Right hindlimb (tissue), 1 donor: ENCODE measurements around the gene FAM72C.
"Not testable (repeated sequence)": the region's sequence is repeated elsewhere in the genome, so short reads cannot be mapped to it uniquely, and the experiment has no call there.

Experiments
- DNase-seq: peaks from one replicate; pipeline ENCODE4 v3.0.0-alpha.2; 2018

FAM72C gene

DNA sequence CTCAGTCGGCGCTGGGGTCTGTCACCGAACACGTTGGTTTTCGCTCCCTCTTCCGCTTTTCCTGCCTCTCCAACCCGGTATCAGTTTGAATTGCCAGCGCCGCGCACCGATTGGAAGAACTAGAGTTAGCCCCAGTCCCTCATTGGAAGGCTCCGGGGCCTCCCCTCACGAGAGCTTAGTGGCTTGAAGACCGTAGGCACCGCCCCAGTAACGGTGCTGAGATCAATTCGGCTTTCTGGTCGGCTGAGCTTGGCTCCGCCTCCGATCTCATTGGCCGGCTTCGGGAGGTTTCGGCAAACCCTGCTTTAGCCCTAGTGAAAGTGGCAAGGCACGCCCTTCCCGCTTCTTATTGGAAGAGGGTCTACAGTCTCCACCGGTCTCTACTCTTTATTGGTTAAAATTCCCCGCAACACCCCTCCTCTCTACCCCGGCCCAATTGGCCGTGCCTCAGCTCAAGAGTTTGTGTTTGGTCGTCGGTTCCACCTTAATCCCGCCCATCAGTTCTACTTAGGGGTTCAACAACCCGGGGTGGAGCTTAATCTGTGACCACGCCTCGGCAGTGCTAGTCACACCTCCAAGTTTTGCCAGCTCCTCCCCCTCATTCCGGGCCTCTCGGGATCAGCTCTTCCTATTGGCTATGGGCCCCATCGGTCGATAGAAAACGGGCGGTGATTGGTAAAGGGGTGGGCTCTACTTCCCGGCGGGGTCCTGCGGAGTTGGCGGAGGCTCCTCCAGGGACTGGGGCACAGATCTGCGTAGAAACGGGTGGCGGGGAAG is at the start of gene FAM72C:
Gene FAM72C (minus strand): TSS at position 63 of the 777 bp plus-strand sequence. CDS start 845 bp downstream, outside the sequence.
- DNase-seq: not testable (repeated sequence)

DNA sequence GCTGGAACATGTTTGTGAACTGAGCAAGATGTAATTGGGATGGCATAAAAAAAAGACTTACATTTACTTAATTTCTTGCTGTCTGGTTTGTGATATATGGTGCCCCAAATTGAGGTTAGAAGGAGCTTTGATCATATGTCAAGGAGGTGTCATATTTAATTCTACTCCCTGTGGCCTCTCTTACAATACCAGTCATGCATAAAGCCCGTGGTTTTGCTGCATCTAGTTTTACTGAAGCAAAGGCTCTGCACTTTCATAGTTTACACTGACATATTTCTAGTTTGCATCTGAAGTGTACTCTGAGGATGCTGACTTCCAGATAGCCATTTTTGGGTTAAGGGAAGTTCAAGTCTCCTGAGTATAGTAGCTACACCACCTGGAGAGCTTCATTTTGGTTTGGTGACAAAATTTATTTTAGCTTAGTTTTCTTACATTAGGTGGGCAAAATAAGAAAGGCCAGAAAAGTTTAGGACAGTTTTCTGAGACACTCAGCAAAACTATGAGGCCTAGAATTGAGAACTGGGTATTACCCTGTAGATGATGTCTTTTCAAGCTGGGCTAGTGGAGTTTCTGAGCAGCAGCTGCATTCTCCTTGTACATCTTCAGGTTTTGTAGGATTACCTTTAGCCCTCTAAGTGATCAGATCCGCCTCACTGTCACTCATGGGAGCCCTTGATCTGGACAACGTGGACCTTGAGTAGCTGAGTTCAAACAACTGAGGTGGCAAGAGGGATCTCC is 48.4 kb upstream of the FAM72C start:
- DNase-seq: not testable (repeated sequence)

DNA sequence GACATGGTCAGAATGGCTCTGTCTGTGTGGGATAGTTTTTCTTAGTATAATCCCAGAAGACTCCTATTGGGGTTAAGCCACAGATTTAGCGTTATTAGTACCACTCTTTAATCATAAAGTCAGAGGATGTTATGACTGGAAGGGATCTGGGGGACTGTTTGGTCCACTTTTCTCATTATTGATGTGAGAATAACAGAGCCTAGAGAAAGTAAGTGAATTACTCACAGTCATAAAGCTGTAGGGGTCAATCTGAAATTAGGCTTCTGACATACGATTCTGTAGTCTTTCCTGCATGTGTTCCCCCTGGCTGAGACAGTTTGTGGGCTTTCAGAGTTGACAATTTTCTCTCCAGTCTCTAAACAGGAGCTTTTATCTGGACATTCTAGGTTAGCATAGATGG is 47.3 kb upstream of the FAM72C start:
- not testable (repeated sequence) for DNase-seq

DNA sequence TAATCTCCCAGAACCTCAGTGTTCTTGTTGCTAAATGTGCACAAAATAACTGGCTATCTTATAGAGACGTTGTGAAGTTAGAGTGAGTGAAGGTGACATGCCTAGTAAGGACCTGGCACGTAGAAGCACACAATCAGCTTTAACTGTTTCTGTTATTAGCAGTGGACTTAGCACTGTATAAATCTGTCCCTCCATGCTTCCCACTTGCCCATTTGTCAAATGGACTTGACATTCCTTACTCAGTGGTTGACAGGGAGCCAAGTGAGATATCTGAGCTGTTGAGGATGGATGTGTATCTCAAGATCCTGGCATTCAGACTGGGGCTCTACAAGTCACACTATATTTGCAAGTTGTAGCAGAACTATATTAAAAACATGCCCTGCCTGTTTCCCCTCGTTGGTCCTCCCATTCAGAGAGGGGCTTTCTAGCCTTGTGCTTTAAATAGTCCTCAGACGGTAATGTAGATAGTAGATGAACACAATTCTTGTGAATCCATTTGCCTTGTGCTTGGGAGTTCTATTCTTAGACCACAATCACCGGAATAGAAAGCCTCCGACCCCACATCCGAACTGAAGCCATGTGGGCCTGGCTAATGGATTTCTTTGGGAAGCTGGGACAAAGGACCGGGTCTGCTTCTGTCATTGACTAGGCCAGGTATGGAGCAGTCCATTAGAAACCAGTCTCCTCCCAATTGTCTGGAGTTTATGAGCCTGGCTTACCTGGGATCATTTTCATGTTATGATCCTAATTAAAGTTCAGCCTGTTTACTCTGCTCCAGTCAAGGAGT is 43.6 kb upstream of the FAM72C start:
- DNase-seq: peak; percentile 5

DNA sequence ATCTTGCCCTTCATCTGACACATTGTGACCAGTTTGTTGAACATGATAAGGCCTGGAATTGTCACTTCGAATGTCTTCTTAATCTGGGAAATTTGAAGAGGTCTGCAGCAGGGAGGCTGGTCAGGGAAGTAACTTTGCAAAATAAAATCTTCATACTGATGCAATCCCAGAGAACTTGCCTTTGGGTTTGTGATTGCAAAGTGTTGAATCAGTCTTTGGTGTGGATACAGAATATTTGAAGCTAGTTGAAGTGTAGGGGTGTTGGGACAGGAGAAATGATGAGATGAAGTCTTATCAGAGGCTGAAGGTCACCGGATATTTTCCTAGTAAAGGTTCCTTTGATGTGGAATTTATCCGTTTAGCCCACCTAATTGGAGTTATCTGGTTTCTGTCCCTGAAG is 42.7 kb upstream of the FAM72C start:
- not testable (repeated sequence) for DNase-seq

DNA sequence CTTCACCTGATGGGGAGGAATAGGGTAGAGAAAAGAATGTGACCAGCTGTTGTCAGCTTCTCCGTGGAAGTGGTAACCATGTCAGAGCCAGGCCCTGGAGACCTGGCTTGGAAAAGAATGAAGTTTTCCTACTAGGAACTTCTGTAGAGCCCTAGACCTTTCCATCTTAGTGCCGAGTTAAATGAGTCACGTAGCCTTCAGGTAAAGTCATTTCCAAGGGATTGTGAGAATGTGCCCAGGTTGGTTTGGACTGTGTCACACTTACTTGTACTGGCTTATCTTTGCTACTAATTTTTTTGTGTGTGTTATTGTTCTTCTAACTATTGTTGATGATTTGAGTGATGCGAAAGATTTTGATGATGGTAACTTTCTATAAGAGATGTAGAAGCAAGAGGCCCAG is 42.3 kb upstream of the FAM72C start:
- DNase-seq: not testable (repeated sequence)

DNA sequence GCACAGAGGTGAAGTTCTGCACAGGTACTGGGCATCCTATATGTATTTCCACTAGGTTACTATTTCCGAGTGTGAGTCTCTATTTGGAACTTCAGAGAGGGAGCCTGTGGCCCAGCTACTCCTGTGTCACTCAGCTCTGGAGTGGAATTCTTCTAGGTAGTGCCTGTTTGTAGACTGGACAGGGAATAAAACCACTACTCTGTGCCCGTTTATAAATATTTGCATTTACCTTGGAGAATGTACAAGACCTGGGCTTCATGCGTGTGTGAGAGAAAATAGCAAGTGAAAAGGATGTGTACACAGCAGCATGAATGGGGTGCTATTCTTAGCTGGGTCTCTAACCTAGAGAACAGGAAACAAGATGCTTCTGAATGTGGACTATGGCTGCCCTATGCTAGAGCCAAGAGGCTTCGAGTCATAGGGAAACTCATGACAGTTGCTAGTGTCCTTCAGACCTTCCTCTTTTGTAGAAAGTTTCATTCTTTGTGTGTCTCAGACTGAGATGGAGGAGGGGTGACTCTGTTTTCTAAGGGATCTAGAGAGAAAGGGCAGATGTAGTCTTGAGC is 40.5 kb upstream of the FAM72C start:
- DNase-seq: not testable (repeated sequence)

DNA sequence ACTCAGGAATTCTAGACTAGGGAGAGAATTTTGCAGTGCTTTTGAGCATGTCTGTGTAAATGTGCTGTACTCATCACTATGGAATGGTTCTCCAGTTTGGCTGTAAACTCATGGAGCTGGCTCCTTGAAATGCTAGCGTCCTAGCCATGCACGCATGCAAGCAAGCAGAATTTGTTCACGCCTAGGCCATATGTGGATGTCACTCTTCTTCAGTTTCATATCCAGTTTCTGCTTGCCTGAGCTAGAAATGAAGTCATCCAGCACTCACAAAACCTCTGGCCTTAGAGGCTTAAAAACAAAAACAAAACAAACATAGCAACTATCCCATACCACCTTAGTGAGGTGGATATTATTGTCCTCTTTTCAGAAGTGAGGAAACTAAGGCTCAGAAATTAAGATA is 37.6 kb upstream of the FAM72C start:
- DNase-seq: not testable (repeated sequence)

DNA sequence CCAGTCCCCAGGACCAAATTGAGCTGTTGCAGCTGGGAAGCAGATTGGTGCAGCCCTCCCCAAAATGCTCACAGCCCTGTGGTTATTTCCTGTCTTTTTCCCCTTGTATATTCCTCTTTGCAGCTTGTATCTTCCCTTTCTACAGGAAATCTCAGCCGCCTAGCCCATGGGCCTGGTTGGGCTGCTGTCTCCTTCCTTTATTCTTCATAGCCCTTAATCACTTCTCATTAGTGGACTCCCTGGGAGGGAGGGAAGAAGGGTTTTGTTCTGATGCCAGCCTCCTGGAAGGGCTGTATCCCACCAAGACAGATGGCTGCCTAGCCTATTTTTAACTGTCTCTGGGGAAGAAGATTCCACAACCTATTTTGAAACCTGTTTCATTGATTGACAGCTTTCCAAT is 32.5 kb upstream of the FAM72C start:
- not testable (repeated sequence) for DNase-seq

DNA sequence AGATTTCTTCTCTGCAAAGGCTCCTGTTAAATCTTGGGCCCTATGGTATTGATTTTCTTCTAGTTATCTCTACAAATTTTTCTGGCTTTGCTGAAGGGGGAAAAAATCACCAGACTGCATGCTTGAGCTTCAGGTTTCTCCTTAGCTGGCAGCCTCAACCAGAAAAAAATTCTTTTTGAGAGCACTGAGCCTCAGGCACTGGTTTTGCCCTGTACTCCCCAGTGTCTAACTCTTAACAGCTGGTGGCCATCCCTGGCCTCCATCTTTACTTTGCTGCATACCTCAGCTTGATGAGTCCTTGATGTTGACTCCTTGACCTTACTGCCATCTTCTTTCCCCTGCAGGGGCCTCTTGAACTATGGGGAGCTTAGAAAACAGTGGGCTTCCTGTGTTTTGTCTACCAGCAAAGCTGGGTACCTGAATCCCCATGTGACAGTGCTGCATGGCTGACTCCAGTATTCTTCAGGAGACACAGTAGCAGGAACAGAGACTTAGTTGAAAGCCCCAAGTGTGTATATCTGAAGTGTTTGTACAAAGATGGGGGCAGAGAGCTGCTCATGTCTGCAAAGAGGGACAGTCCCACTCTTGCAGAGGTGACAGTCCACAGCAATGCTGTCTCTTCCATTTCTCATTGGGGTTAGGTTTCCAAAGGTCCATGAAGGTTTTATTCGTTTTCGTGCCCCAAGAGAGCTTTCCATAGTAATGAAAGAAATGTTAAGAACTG is 31.7 kb upstream of the FAM72C start:
- DNase-seq: not testable (repeated sequence)

DNA sequence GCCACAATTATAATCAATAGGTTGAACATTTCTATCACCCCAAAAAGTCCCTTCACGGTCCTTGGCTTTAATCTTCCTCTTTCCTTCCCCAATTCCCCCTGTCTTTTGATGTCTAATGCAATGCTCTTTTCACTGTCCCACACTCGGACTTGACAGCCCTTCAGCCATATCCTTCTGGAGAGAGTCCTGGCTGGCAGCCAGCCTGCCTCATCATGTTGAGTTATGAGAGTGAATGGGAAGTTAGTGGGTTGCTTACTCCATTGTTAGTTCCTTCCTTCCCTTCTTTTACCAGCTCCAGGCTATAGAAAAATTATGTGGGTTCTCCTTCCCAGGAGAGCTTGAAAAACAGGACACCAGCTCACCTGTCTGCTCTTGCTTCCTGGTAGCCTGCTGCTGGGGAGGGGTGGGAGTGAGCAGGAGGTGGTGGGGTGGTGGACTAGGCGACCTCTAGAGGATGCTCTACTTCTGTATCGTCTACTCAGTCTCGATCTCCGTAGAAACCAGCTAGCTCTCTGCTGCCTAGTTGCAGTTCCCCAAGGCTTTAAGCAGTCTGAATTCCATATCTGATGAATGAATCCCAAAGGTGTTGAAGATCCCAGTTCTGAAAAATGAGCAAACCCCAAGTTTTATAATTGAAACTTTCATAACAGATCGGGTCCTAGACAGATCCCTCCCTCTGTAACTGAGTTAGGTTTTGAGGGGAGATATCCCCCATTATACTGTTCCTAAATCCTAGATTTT is 30.5 kb upstream of the FAM72C start:
- peak; percentile 1 for DNase-seq

DNA sequence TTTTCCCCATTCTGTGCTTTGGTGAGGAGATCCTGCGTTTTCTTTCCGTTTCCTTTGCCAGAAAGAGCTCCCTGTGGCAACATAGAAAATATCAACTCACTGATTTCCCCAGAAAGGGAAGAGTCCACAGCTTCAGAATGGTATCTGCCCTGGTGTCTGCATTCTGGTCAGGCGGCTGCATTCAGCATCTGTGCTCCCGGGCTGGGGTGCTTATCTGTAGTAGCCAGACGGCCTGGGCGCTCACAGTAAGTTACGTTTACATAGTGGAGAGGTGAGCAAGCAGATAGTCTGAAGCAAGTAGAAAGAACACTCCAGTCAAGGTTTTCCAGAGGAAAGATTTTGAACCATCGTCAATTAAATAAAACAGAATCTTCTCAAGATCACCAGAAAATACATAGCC is 29.3 kb upstream of the FAM72C start:
- not testable (repeated sequence) for DNase-seq

DNA sequence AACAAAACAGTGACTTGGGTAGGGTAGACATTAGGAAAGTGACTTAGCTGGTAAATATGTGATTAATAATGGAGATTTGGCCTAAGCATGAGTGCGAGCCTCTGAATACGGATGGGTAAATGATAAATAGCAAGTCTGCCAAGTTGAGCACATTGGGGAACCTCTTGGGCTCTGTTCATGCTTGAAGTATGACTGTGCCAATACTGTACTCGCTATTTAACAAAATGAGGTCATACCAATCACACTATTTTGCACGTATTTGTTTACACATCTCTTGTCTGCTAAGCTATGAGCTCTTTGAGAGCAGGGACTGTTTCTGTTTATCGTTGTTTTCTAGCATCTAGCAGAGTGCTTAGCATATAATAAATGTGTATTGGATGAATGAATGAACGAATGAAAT is 24.2 kb upstream of the FAM72C start:
- DNase-seq: not testable (repeated sequence)

DNA sequence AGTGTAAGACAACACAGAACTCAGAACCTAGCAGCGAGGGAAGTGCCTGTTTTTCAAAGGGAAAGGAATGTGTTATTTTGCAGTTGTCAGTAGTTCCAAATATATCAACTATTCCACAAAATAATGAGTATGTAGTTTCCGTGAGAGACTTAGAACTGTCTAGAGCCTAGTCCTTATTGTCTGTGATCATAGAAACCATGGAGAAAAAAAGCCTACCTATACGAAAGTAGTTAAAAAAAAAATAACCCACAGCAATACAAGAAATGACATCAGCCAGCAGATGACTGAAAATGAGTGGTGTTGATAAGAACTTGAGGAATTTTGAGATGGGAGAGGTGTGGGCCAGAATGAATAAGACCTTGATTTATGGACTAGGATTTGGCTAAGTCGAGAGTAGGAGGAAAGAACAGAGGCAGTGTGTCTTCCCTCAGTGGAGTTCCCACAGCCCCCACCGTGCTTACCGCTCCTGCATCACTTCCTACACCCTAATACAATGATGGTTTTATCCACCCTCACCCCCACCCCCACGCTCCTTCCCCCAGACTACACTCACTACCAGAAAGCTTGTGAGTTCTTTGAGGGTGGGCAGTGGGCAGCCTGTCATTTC is 21.6 kb upstream of the FAM72C start:
- DNase-seq: not testable (repeated sequence)

DNA sequence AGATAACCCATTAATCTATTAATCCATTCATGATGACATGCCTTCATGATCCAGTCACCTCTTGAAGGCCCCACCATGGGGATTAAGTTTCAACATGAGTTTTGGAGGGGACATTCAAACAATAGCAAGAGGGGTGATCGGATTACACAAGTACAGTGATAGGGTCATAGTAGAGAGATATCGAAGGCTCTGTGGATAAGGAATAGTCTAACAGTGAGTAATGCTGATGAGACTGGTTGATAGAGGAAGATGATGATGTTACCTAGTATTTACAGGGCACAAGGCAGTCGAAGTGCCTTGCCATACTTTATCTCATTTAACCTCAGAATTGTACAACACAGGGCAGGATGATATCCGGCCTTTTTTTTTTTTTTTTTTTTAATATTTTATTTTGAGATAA is 18.9 kb upstream of the FAM72C start:
- DNase-seq: not testable (repeated sequence)

DNA sequence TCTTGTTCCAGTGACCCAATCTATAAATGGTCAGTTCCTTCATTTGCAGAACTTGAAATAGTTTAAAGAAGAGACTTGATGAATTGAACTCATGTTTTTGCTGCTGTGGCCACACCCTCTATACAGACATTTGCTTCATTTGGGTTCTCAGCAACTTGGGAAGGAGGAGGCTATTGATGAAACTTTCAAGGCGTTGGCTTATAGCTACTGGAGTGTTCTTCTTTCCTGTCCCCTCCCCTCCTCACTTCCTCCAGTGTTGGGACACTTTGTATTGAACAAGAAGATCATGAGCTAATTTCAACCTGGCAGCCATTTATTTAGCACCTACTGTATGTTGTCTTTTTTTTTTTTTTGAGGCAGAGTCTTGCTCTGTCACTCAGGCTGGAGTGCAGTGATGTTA is 17.9 kb upstream of the FAM72C start:
- not testable (repeated sequence) for DNase-seq

DNA sequence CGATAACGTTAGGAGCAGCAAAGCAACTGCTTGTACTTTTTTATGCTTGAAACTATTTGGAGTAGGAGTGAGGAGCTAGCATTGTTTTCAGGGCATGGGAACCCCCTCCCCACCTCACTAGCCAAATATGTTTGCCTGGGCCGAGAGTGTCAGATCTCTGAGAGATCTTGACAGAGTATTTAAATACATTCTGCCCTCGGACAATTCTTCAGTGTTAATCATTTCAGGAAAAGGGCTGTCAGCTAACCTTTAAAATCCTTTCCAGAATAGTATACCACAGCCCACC is 17.6 kb upstream of the FAM72C start:
- not testable (repeated sequence) for DNase-seq

DNA sequence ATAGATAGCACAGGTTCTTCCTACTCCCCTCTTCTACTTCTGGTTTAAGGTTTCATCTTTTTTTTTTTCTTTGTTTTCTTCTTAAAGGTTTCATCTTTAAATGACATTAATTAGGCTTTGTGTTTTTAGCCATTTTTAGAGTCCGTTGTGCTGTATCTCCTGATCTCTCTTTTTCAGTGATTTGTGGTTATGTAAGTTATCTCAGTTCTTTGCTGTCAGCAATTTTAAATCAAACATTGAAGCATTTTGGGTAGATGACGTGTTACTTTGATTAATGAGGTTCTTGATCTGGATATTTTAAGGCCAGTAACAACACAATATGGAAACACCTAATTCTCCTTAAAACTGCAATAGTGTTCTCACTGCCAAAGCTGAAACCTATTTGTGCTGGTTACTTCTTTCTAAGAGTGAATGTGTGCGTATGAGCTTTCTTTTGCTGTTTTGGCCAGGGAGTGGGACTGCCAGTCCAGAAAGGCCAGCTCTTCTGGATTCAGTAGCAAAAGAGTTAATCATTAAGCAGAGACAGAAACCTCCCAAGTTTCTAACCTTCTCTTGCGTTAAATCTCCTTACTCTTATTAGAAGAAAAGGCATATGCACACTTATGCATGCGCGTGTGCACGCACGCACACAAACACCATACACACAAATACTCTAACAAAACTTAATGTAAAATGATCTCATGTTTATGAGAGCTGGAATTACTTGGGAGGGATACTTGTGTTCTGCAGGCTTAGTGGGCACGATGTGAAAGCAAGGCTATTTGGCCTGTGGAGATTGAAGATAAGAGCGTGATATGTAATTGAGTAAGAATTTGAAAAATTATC is 17.0 kb upstream of the FAM72C start:
- not testable (repeated sequence) for DNase-seq

DNA sequence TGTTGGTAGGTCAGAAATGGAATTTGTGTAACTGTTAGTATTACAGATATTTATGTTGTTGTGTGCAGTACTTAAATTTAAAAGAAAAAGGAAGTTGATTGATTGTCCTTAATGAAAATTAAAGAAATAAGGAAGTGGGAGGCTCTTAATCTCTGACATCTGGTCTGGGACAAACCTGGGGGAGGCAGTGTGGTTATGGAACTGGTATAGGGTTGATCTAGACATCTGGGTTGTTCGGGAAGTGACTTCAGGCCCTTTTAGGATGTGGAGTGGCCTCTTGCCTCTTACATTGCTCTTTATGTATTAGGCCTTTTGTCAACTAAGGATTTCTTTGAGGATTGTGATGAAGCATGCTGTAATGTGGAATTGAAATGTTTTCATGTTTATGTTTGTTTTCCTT is 16.1 kb upstream of the FAM72C start:
- not testable (repeated sequence) for DNase-seq
